ENCODE data around the gene CDH13. TPM values are rescaled to one million over a fixed set of nuclear protein-coding genes. Genes with fewer than 3 reads are reported as not detected.

CDH13 gene
- total and polyA plus RNA-seq, 2 donors (not counting 3 experiments of a cell fraction or from before 2014, with no cell fraction given) = 96.6 to 124 TPM

DNA sequence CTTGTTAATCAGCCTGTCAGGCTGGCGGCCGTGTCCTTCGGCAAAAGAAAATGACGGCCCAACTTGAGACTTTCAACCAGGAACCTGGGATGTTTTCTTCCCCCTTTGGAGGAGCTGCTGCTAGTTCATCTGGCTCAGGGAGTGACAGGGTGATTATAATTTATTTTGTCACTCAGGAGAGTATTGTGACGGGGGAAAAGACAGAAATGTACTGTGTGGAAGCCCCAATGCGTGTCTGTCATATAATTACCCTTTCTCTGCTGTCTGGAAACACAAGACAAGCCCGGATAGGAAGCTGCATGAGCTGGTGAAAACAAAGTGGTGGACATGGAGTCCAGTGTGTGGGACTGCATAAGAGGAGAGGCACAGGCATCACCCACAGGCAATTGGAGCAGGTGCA lies 854.8 kb downstream of the CDH13 start:
- dilution Hi-C loops (cut with MboI; ENCODE audit: extremely low pct_ligation_motif_present, low sequenced_read_pairs) = no loop called here
- ChIA-PET POLR2A (no interaction called here), CTCF (no interaction called here)
- Histone ChIP-seq H2AFZ (ENCODE audit: low read depth, low read length) (no peak overlapping the region), H3K36me3 (ENCODE audit: control insufficient read depth in 2 of 2, extremely low read depth in 1 of 2, insufficient read depth in 2 of 2, low read length in 2 of 2) (no peaks in the 10 kb centered on the region), H3K79me2 (ENCODE audit: control insufficient read depth, insufficient read depth, low read length) (no peaks in the 10 kb centered on the region), H3K4me1 (ENCODE audit: control insufficient read depth, extremely low read depth, insufficient read depth, low read length) (no peaks in the 10 kb centered on the region), H3K27ac (ENCODE audit: insufficient read depth, low read depth, low read length) (no peak overlapping the region), H3K27me3 (ENCODE audit: control insufficient read depth in 2 of 2, insufficient read depth in 2 of 2, low read length in 2 of 2) (no peaks in the 10 kb centered on the region), H4K20me1 (replicated peaks; ENCODE audit: control insufficient read depth, extremely low read depth, insufficient read depth, low read length) (no peaks in the 10 kb centered on the region), H3K9ac (replicated peaks; ENCODE audit: extremely low read depth, insufficient read depth, low read length) (no peak overlapping the region), H3K9me1 (replicated peaks; ENCODE audit: control insufficient read depth, extremely low read depth, insufficient read depth, low read length) (no peaks in the 10 kb centered on the region), H3K9me3 (replicated peaks; ENCODE audit: control insufficient read depth, insufficient read depth, low read length) (no peaks in the 10 kb centered on the region), H3K4me2 (ENCODE audit: insufficient read depth, low read length) (no peak overlapping the region), H3K4me3 (replicated peaks in 1 of 3; ENCODE audit: insufficient read depth in 1 of 3, low read depth in 1 of 3, low read length in 3 of 3) (no peak overlapping the region)
- FAIRE-seq (no peak), DNase-seq (ENCODE audit: low read depth, low spot score) (no peak)
- no TSS peak for BruUV-seq (replicated peaks)
- intact Hi-C loops (cut with micrococcal nuclease) = no loop called here
- TF ChIP-seq EZH2 (IDR thresholded peaks at IDR 0.05; ENCODE audit: borderline replicate concordance, low read depth, low read length, severe bottlenecking) = no peak
- no peak for TF ChIP-seq POLR2A (IDR thresholded peaks at IDR 0.05; ENCODE audit: low read depth, low read length)
- TF ChIP-seq JUN (IDR thresholded peaks at IDR 0.05; ENCODE audit: borderline replicate concordance, insufficient read depth, insufficient read length, low read depth) = no peak
- no peak for TF ChIP-seq FOS (IDR thresholded peaks at IDR 0.05; ENCODE audit: borderline replicate concordance, insufficient read depth, low read length)
- TF ChIP-seq POLR2AphosphoS5 (IDR thresholded peaks at IDR 0.05; ENCODE audit: insufficient read depth, low read depth, low read length) = no peak
- TF ChIP-seq, protein P1, sequence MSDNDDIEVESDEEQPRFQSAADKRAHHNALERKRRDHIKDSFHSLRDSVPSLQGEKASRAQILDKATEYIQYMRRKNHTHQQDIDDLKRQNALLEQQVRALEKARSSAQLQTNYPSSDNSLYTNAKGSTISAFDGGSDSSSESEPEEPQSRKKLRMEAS (IDR thresholded peaks at IDR 0.05; ENCODE audit: insufficient read depth, insufficient read length) = no peak
- no peak for TF ChIP-seq GATA2 (IDR thresholded peaks at IDR 0.05; ENCODE audit: insufficient read depth, insufficient read length, low read depth, low read length)
- TF ChIP-seq, protein P2, sequence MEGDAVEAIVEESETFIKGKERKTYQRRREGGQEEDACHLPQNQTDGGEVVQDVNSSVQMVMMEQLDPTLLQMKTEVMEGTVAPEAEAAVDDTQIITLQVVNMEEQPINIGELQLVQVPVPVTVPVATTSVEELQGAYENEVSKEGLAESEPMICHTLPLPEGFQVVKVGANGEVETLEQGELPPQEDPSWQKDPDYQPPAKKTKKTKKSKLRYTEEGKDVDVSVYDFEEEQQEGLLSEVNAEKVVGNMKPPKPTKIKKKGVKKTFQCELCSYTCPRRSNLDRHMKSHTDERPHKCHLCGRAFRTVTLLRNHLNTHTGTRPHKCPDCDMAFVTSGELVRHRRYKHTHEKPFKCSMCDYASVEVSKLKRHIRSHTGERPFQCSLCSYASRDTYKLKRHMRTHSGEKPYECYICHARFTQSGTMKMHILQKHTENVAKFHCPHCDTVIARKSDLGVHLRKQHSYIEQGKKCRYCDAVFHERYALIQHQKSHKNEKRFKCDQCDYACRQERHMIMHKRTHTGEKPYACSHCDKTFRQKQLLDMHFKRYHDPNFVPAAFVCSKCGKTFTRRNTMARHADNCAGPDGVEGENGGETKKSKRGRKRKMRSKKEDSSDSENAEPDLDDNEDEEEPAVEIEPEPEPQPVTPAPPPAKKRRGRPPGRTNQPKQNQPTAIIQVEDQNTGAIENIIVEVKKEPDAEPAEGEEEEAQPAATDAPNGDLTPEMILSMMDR (IDR thresholded peaks at IDR 0.05; ENCODE audit: extremely low read depth in 1 of 2, insufficient read depth in 1 of 2, low read depth in 1 of 2, low read length in 2 of 2) = no peak
- no peak for TF ChIP-seq MYC (IDR thresholded peaks at IDR 0.05; ENCODE audit: low read depth, low read length)

Data from endothelial cell of umbilical vein (primary cell).